SU-DHL-6 (cell line): ENCODE data around the gene CD9.

Experiments used
- H2AFZ ChIP-seq: fragments of 200-600 bp; sonication (generic); 2 replicates; pipeline ENCODE4 v1.6.1; 2014; ENCODE audit warnings: low read depth, mild to moderate bottlenecking, moderate library complexity, mixed read lengths, antibody characterized with exemption, low read length; ENCODE audit not compliant: severe bottlenecking
- H3F3A ChIP-seq: fragments of 200-600 bp; shearing (Covaris generic); 2 replicates; pipeline ENCODE4 v1.6.0; 2016; ENCODE audit warnings: antibody characterized with exemption, mild to moderate bottlenecking; ENCODE audit not compliant: insufficient read depth
- H3K27ac ChIP-seq: fragments of 200-600 bp; sonication (generic); 2 replicates; pipeline ENCODE4 v1.5.1; 2016; ENCODE audit warnings: low read depth, mild to moderate bottlenecking, low read length, moderate library complexity, mixed read lengths
- H3K27me3 ChIP-seq: fragments of 200-600 bp; sonication (generic), shearing (Covaris generic); 2 replicates; pipeline ENCODE4 v1.6.0; 2014; ENCODE audit warnings: mild to moderate bottlenecking, low read length
- H3K36me3 ChIP-seq: fragments of 200-600 bp; sonication (generic); 2 replicates; pipeline ENCODE4 v1.6.1; 2014; ENCODE audit warnings: mild to moderate bottlenecking, low read length, mixed read lengths
- H3K4me2 ChIP-seq: fragments of 300-600, 200-600 bp; shearing (Covaris generic), sonication (generic); 2 replicates; pipeline ENCODE4 v1.6.0; 2014; ENCODE audit warnings: low read length, low read depth, mild to moderate bottlenecking; ENCODE audit not compliant: poor library complexity, severe bottlenecking
- H3K4me3 ChIP-seq: fragments of 200-600 bp; sonication (generic); 2 replicates; pipeline ENCODE4 v1.5.1; 2014; ENCODE audit warnings: antibody characterized with exemption, low read length, mild to moderate bottlenecking, mixed read lengths; ENCODE audit not compliant: insufficient read depth, poor library complexity, severe bottlenecking
- H3K79me2 ChIP-seq: fragments of 200-600 bp; sonication (generic); 2 replicates; pipeline ENCODE4 v1.6.1; 2014; ENCODE audit warnings: mild to moderate bottlenecking, low read length, moderate library complexity; ENCODE audit not compliant: insufficient read depth
- H3K9ac ChIP-seq: fragments of 200-600 bp; sonication (generic); 2 replicates; pipeline ENCODE4 v1.7.0; 2014; ENCODE audit warnings: mild to moderate bottlenecking, low read length
- H3K9me2 ChIP-seq: fragments of 200-600 bp; sonication (generic); replicated peaks from 2 replicates; pipeline ENCODE4 v1.6.1; 2014; ENCODE audit warnings: low read length; ENCODE audit not compliant: insufficient read depth
- H3K9me3 ChIP-seq: fragments of 200-600 bp; sonication (generic); 2 replicates; pipeline ENCODE4 v1.6.1; 2014; ENCODE audit warnings: low read length, mixed read lengths; ENCODE audit not compliant: insufficient read depth
- H4K20me1 ChIP-seq: fragments of 200-600 bp; sonication (generic); 2 replicates; pipeline ENCODE4 v1.6.1; 2014; ENCODE audit warnings: low read depth, mild to moderate bottlenecking, antibody characterized with exemption, low read length, moderate library complexity, mixed read lengths
- EZH2phosphoT487 ChIP-seq: fragments of 200-600 bp; sonication (generic), shearing (Covaris generic); conservative IDR thresholded peaks from 2 replicates; pipeline ENCODE4 v1.6.1; 2018; ENCODE audit warnings: mild to moderate bottlenecking, antibody characterized with exemption, low read length, moderate library complexity, mixed read lengths
- TF ChIP-seq, protein P1 (sequence below): fragments of 200-600 bp; sonication (generic); IDR thresholded peaks from one replicate; pipeline ENCODE4 v1.5.1; 2017; ENCODE audit warnings: antibody characterized with exemption, mild to moderate bottlenecking, low read length, moderate library complexity; ENCODE audit not compliant: insufficient read depth, poor library complexity, severe bottlenecking

Gene CD9

DNA sequence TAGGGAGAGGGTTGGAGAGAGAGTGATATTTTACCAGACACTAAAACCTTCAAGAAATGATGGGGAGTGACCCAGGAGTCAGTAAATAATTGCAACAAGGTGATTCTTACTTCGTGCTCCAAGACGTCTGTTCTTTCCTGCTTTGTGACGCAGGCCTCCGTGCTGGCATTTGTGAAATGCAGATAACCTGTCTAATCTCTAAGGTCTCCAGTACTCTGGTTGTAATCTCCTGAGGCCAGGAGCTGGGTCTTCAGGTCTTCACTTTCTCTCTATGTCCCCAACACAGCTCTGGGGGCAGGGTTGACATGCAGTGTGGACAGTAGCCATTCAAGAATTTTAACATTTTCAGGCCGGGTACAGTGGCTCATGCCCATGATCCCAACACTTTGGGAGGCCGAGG lies 53.1 kb downstream of the CD9 start:
- Histone ChIP-seq H3K9me2 (no peaks in the 10 kb centered on the region), H4K20me1 (no peaks in the 10 kb centered on the region), H3K27ac (no peak overlapping the region), H2AFZ (no peak overlapping the region), H3F3A (no peaks in the 10 kb centered on the region), H3K4me3 (no peak overlapping the region), H3K79me2 (no peaks in the 10 kb centered on the region), H3K36me3 (no peaks in the 10 kb centered on the region), H3K9ac (no peak overlapping the region), H3K4me2 (no peak overlapping the region), H3K27me3 (no peaks in the 10 kb centered on the region), H3K9me3 (no peaks in the 10 kb centered on the region)
- no peak for TF ChIP-seq EZH2phosphoT487

DNA sequence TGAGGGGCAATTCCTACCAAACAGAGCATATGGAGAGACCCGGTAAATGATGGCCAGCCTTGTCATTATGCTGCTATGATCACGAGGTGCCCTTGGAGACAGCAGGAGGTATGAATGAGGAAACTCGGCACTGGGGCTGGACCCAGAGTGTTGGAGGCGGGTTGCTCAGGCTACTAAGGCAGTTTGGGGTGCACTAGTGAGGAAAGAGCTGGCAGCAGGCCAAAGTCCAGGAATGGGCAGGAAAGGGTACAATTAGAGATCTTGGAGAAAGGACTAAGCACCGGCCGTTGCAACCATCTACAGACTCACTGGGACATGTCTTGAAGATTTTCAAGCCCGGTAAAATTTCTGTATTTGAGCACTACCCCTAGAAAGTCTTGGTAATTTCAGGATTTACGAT lies 54.3 kb downstream of the CD9 start:
- H3K79me2 ChIP-seq, result no peaks in the 10 kb centered on the region
- no peak overlapping the region for H2AFZ ChIP-seq
- no peaks in the 10 kb centered on the region for H3K9me3 ChIP-seq
- TF ChIP-seq, protein P1, sequence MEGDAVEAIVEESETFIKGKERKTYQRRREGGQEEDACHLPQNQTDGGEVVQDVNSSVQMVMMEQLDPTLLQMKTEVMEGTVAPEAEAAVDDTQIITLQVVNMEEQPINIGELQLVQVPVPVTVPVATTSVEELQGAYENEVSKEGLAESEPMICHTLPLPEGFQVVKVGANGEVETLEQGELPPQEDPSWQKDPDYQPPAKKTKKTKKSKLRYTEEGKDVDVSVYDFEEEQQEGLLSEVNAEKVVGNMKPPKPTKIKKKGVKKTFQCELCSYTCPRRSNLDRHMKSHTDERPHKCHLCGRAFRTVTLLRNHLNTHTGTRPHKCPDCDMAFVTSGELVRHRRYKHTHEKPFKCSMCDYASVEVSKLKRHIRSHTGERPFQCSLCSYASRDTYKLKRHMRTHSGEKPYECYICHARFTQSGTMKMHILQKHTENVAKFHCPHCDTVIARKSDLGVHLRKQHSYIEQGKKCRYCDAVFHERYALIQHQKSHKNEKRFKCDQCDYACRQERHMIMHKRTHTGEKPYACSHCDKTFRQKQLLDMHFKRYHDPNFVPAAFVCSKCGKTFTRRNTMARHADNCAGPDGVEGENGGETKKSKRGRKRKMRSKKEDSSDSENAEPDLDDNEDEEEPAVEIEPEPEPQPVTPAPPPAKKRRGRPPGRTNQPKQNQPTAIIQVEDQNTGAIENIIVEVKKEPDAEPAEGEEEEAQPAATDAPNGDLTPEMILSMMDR, result no peak
- no peak for TF ChIP-seq EZH2phosphoT487
- H3K27me3 ChIP-seq, result no peaks in the 10 kb centered on the region
- no peaks in the 10 kb centered on the region for H4K20me1 ChIP-seq
- no peaks in the 10 kb centered on the region for H3K36me3 ChIP-seq
- H3K4me3 ChIP-seq, result no peak overlapping the region
- no peak overlapping the region for H3K27ac ChIP-seq
- no peak overlapping the region for H3K9ac ChIP-seq
- H3K4me2 ChIP-seq, result no peak overlapping the region
- H3F3A ChIP-seq, result no peaks in the 10 kb centered on the region
- H3K9me2 ChIP-seq, result no peaks in the 10 kb centered on the region

DNA sequence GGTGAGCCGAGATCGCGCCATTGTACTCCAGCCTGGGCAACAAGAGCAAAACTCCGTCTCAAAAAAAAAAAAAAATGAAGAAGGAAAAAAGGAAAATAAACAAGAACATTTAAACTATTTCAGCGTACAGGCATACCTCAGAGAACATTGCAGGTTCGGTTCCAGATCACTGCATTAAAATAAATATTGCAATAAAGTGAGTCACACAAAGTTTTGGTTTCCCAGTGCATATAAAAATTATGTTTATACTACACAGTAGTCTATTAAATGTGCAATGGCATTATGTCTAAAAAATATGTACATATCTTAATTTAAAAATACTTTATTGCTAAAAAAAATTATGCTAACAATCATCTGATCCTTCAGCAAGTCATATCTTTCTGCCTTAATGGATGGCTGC lies 56.8 kb downstream of the CD9 start:
- Histone ChIP-seq H3K4me3 (no peak overlapping the region), H4K20me1 (no peaks in the 10 kb centered on the region), H3K9ac (no peak overlapping the region), H3K9me2 (no peaks in the 10 kb centered on the region), H3K36me3 (no peaks in the 10 kb centered on the region), H3K27ac (no peak overlapping the region), H3K27me3 (no peaks in the 10 kb centered on the region), H3F3A (no peaks in the 10 kb centered on the region), H2AFZ (no peak overlapping the region), H3K4me2 (no peak overlapping the region), H3K9me3 (no peaks in the 10 kb centered on the region), H3K79me2 (no peaks in the 10 kb centered on the region)
- TF ChIP-seq, protein P1, result no peak
- no peak for TF ChIP-seq EZH2phosphoT487

DNA sequence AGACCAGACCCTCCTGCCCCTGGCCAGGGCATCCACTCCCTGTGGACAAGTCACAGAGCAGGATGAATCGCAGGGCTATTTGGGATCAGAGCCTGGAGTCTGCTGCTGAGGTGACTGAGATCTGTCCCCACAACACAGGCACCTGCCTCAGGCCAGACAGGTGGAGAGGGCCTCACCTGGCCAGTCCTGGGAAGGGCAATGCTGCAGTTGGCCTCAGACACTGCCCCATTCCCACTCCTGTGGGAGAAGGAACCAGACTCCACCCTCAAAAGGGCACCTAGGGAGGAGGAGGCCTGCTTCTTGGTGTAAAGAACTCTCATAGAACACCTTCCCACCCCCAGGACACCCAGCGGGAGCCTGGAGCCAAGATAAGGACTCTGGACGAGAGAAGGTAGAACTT lies 62.0 kb downstream of the CD9 start:
- Histone ChIP-seq H3K4me2 (no peak overlapping the region), H3K9me2 (no peaks in the 10 kb centered on the region), H2AFZ (no peak overlapping the region)

More for the DNA sequence above, 62.0 kb downstream of the CD9 start:
- no peaks in the 10 kb centered on the region for H3K79me2 ChIP-seq
- no peaks in the 10 kb centered on the region for H3K36me3 ChIP-seq
- TF ChIP-seq, protein P1, result no peak
- TF ChIP-seq EZH2phosphoT487, result no peak
- H3K27ac ChIP-seq, result no peak overlapping the region
- H3K27me3 ChIP-seq, result no peaks in the 10 kb centered on the region
- H4K20me1 ChIP-seq, result no peaks in the 10 kb centered on the region
- H3K9ac ChIP-seq, result no peak overlapping the region
- no peak overlapping the region for H3K4me3 ChIP-seq
- no peaks in the 10 kb centered on the region for H3K9me3 ChIP-seq
- H3F3A ChIP-seq, result no peaks in the 10 kb centered on the region
